Vagina (tissue), 2 donors: ENCODE measurements around the gene TNFRSF8. TPM values are rescaled to one million over a fixed set of nuclear protein-coding genes. Genes with fewer than 3 reads are reported as not detected.
A peak's percentile ranks its signal among the peaks of the same experiment; 100 is the strongest.

ENCODE experiments used
- DNase-seq, 2 donors: peaks; one replicate each; pipeline ENCODE4 v3.0.0-alpha.2; 2017; ENCODE audit errors: extremely low spot score in 2 of 2
- H3K27ac ChIP-seq: fragments of 200-600 bp; sonication (generic); one replicate; pipeline ENCODE4 v1.5.1; 2019
- H3K27me3 ChIP-seq: fragments of 200-600 bp; sonication (generic); one replicate; pipeline ENCODE4 v1.5.1; 2019
- H3K36me3 ChIP-seq, 2 donors: fragments of 200-600 bp; sonication (generic); one replicate each; pipeline ENCODE4 v1.5.1; 2017 to 2019
- H3K4me1 ChIP-seq: fragments of 200-600 bp; sonication (generic); one replicate; pipeline ENCODE4 v1.5.1; 2019
- H3K4me3 ChIP-seq, 2 donors: fragments of 200-600 bp; sonication (generic); 1 replicate in 1 of 2; 2 replicates in 1 of 2; pipeline ENCODE4 v1.5.1; 2016 to 2019
- H3K9me3 ChIP-seq: fragments of 200-600 bp; sonication (generic); one replicate; pipeline ENCODE4 v1.5.1; 2019
- CTCF ChIP-seq, 3 experiments: fragments of 450-650 bp in 2 of 3; fragments of 200-600 bp in 1 of 3; sonication (generic) in 1 of 3; IDR thresholded peaks; one replicate each; pipeline ENCODE4 v1.5.1; 2017 to 2019; ENCODE audit warnings: antibody characterized with exemption in 3 of 3, mild to moderate bottlenecking in 2 of 3, moderate library complexity in 2 of 3
- POLR2A ChIP-seq, 2 donors: fragments of 450-650 bp; IDR thresholded peaks; one replicate each; pipeline ENCODE4 v1.6.1; 2017; ENCODE audit warnings: antibody characterized with exemption in 2 of 2, mild to moderate bottlenecking in 2 of 2, moderate library complexity in 2 of 2
- POLR2AphosphoS5 ChIP-seq, 2 donors: sonication (generic); formaldehyde crosslinking; IDR thresholded peaks; one replicate each; pipeline ENCODE4 v1.9.0; 2017; ENCODE audit warnings: antibody characterized with exemption in 2 of 2, mild to moderate bottlenecking in 2 of 2, low read depth in 1 of 2; ENCODE audit not compliant: insufficient read depth in 1 of 2
- intact Hi-C: fragments of 100-400 bp; cut with DNase I; formaldehyde crosslinking; loops from one replicate; pipeline ENCODE4 v1.15.1; 2023
- total RNA-seq: library from RNA; depleted of rRNA; stranded (reverse); fragments of >200 nt; gene quantifications from one replicate; pipeline ENCODE4 v1.2.3, GENCODE V29; 2016

The TNFRSF8 gene
- 1.2 TPM for total RNA-seq

DNA sequence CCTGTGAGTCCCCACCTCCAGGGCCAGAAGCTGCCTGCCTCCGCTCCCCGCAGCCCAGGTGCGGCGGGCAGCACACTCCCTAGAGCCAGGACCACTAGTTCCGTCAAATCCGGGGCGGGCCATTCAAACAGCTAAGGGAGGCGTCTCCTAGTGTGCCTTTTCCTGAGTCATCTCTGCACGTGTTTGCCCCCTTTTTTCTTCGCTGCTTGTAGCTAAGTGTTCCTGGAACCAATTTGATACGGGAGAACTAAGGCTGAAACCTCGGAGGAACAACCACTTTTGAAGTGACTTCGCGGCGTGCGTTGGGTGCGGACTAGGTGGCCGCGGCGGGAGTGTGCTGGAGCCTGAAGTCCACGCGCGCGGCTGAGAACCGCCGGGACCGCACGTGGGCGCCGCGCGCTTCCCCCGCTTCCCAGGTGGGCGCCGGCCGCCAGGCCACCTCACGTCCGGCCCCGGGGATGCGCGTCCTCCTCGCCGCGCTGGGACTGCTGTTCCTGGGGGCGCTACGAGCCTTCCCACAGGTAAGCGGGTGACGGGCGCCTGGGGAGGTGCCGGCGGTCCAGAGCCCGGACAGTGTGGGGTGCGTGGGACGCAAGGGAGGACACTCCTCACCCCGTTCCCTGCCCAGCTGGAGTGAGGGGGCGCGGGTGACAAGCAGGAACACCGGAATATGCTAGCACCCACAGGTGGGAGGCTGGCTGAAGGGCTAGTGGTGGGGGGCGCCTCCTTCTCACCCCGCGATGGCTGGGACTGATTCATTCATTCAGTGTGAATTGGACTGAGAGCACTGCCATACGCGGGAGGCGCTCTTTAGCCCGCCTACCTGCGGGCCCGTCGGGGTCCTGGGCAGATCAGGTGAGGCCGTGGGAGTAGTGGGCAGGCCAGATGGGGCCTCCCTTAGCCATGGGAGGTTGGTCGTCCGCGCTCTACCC is at the start of gene TNFRSF8:
TNFRSF8 (plus strand) TSS at position 163 of the 932 bp plus-strand sequence; CDS start at position 459, 296 bp downstream.
- TF ChIP-seq POLR2A (IDR thresholded peaks at IDR 0.05) (no peak), POLR2AphosphoS5 (IDR thresholded peaks at IDR 0.05; ENCODE audit: insufficient read depth in 1 of 2, low read depth in 1 of 2) (no peak), CTCF (IDR thresholded peaks at IDR 0.05) (no peak)
- Histone ChIP-seq H3K4me1 (peaks cover 18% of the 10 kb centered on the region), H3K36me3 (no peaks in the 10 kb centered on the region), H3K9me3 (no peaks in the 10 kb centered on the region), H3K4me3 (no peak within 1 kb of the TSS), H3K27me3 (peaks cover 10% of the 10 kb centered on the region), H3K27ac (no peak within 1 kb of the TSS)
- intact Hi-C loops, result no loop called here
- no peak for DNase-seq

GRCh38 chr1:12014141-12014991 is 48.7 kb upstream of the TNFRSF8 start:
- H3K4me3 ChIP-seq, result no peak overlapping the region
- DNase-seq, result no peak
- intact Hi-C loops, result no loop called here
- peaks cover 0 to 34% of the 10 kb centered on the region in 2 donors for H3K36me3 ChIP-seq
- H3K27ac ChIP-seq, result peak overlapping the region; percentile 7
- H3K9me3 ChIP-seq, result no peaks in the 10 kb centered on the region
- peaks cover 8% of the 10 kb centered on the region for H3K4me1 ChIP-seq
- H3K27me3 ChIP-seq, result no peaks in the 10 kb centered on the region
- no peak for TF ChIP-seq CTCF (IDR thresholded peaks at IDR 0.05)
- no peak for TF ChIP-seq POLR2A (IDR thresholded peaks at IDR 0.05)
- no peak for TF ChIP-seq POLR2AphosphoS5 (IDR thresholded peaks at IDR 0.05; ENCODE audit: insufficient read depth in 1 of 2, low read depth in 1 of 2)

GRCh38 chr1:12015001-12015491 is 48.1 kb upstream of the TNFRSF8 start:
- H3K27me3 ChIP-seq, result no peaks in the 10 kb centered on the region
- peaks cover 0 to 28% of the 10 kb centered on the region in 2 donors for H3K36me3 ChIP-seq
- intact Hi-C loops, result no loop called here
- DNase-seq, result no peak
- no peak overlapping the region for H3K27ac ChIP-seq
- H3K4me3 ChIP-seq, result no peak overlapping the region
- H3K4me1 ChIP-seq, result peaks cover 12% of the 10 kb centered on the region
- TF ChIP-seq POLR2A (IDR thresholded peaks at IDR 0.05) (no peak), POLR2AphosphoS5 (IDR thresholded peaks at IDR 0.05; ENCODE audit: insufficient read depth in 1 of 2, low read depth in 1 of 2) (no peak), CTCF (IDR thresholded peaks at IDR 0.05) (no peak)
- no peaks in the 10 kb centered on the region for H3K9me3 ChIP-seq

GRCh38 chr1:12015499-12015898 is 47.6 kb upstream of the TNFRSF8 start:
- Histone ChIP-seq H3K27ac (no peak overlapping the region), H3K9me3 (no peaks in the 10 kb centered on the region), H3K36me3 (peaks cover 0 to 23% of the 10 kb centered on the region in 2 donors), H3K27me3 (no peaks in the 10 kb centered on the region), H3K4me3 (no peak overlapping the region), H3K4me1 (peaks cover 17% of the 10 kb centered on the region)
- DNase-seq, result no peak
- no peak for TF ChIP-seq CTCF (IDR thresholded peaks at IDR 0.05)
- TF ChIP-seq POLR2AphosphoS5 (IDR thresholded peaks at IDR 0.05; ENCODE audit: insufficient read depth in 1 of 2, low read depth in 1 of 2), result no peak
- intact Hi-C loops, result no loop called here
